ENCODE data around the gene CDH16. TPM values are rescaled to one million over a fixed set of nuclear protein-coding genes. Genes with fewer than 3 reads are reported as not detected.

CDH16 gene
- total and polyA plus RNA-seq, 2 of the 13 experiments (the other 11 are each of a cell fraction or from before 2014, with no cell fraction given), result 2.7 to 3.9 TPM

DNA sequence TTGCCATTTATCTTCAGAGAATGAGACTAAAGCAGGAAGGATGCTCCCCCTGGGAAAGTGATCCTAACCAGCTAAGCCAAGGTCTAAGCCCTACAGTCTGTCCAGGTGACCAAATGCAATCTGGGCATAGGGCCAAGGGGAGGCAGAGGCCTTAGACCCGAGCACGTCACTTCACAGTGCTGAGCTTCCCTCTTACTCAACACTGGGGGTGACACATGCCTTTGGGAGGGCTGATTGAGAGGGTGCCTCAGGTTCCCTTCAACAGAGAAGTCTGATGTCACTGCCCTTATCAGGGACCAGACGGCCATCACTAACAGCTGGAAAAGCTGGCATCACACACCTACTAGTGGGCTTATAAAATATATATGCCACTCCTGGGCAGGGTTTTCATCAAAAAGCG is 11.5 kb upstream of the CDH16 start:
- Histone ChIP-seq H3K36me3 (replicated peaks in 1 of 2; ENCODE audit: control insufficient read depth in 1 of 2, insufficient read depth in 2 of 2, low read length in 2 of 2) (peaks cover 0 to 5% of the 10 kb centered on the region in 2 experiments; a peak in 2 of 5 replicates), H3K4me2 (ENCODE audit: low read depth, low read length) (no peak overlapping the region), H3K4me1 (ENCODE audit: insufficient read depth, low read length) (peaks cover 69% of the 10 kb centered on the region), H3K4me3 (replicated peaks in 1 of 3; ENCODE audit: insufficient read depth in 1 of 3, low read depth in 2 of 3, low read length in 3 of 3) (no peak overlapping the region), H4K20me1 (ENCODE audit: insufficient read depth, low read length) (no peaks in the 10 kb centered on the region), H3K9me3 (ENCODE audit: low read length) (no peaks in the 10 kb centered on the region), H3K27me3 (ENCODE audit: control insufficient read depth in 1 of 2, insufficient read depth in 2 of 2, low read length in 2 of 2) (peaks cover 5 to 16% of the 10 kb centered on the region in 2 experiments; a peak in 3 of 5 replicates), H2AFZ (ENCODE audit: low read length) (no peak overlapping the region), H3K9ac (ENCODE audit: insufficient read depth, low read depth, low read length) (no peak overlapping the region), H3K27ac (ENCODE audit: extremely low read length, insufficient read depth, low read length) (no peak overlapping the region), H3K79me2 (ENCODE audit: insufficient read depth, low read length) (peaks cover 17% of the 10 kb centered on the region)
- intact Hi-C loops (cut with micrococcal nuclease; ENCODE audit: unreplicated experiment), result no loop called here
- no peak for ATAC-seq
- TF ChIP-seq KDM2A (CRISPR knock-in tag; IDR thresholded peaks at IDR 0.05; ENCODE audit: borderline replicate concordance, low read depth) (peak; percentile 62; the same call in 1 of the 2 replicates), TP53 (CRISPR knock-in tag; conservative IDR thresholded peaks at IDR 0.05) (no peak), CEBPG (CRISPR knock-in tag; IDR thresholded peaks at IDR 0.05) (peak; percentile 64), ZSCAN25 (CRISPR knock-in tag; IDR thresholded peaks at IDR 0.05) (no peak), ZNF501 (CRISPR knock-in tag; IDR thresholded peaks at IDR 0.05) (0 out of 2 replicates have a peak, but pooled peaks have one; percentile 46), CEBPB (IDR thresholded peaks at IDR 0.05; ENCODE audit: borderline replicate concordance, low read depth, low read length) (peak; percentile 84), ZBTB21 (CRISPR knock-in tag; IDR thresholded peaks at IDR 0.05) (peak; percentile 66; the same call in 1 of the 2 replicates), XRCC5 (optimal IDR thresholded peaks at IDR 0.05; ENCODE audit: low read length) (peak; percentile 25), FOSL2 (CRISPR knock-in tag; IDR thresholded peaks at IDR 0.05) (peak; percentile 65), DNMT3B (CRISPR knock-in tag; conservative IDR thresholded peaks at IDR 0.05) (0 out of 2 replicates have a peak, but pooled peaks have one; percentile 53), CREM (IDR thresholded peaks at IDR 0.05) (0 out of 2 replicates have a peak, but pooled peaks have one; percentile 15), CREM (CRISPR knock-in tag; IDR thresholded peaks at IDR 0.05) (no peak), ZBTB8A (CRISPR knock-in tag; IDR thresholded peaks at IDR 0.05; ENCODE audit: borderline replicate concordance, low read depth) (no peak), TARDBP (CRISPR knock-in tag; IDR thresholded peaks at IDR 0.05) (no peak), CREB1 (IDR thresholded peaks at IDR 0.05) (peak; percentile 73), CREB1 (CRISPR knock-in tag; IDR thresholded peaks at IDR 0.05) (no peak), PRMT3 (CRISPR knock-in tag; IDR thresholded peaks at IDR 0.05; ENCODE audit: borderline replicate concordance, low read depth) (no peak), SAP130 (CRISPR knock-in tag; IDR thresholded peaks at IDR 0.05; ENCODE audit: low read depth) (peak; percentile 47; the same call in 1 of the 2 replicates)
- TF ChIP-seq, protein P1, sequence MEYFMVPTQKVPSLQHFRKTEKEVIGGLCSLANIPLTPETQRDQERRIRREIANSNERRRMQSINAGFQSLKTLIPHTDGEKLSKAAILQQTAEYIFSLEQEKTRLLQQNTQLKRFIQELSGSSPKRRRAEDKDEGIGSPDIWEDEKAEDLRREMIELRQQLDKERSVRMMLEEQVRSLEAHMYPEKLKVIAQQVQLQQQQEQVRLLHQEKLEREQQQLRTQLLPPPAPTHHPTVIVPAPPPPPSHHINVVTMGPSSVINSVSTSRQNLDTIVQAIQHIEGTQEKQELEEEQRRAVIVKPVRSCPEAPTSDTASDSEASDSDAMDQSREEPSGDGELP (IDR thresholded peaks at IDR 0.05; ENCODE audit: borderline replicate concordance, low read depth), result peak; percentile 19; the same call in 1 of the 2 replicates
- TF ChIP-seq, protein P2, sequence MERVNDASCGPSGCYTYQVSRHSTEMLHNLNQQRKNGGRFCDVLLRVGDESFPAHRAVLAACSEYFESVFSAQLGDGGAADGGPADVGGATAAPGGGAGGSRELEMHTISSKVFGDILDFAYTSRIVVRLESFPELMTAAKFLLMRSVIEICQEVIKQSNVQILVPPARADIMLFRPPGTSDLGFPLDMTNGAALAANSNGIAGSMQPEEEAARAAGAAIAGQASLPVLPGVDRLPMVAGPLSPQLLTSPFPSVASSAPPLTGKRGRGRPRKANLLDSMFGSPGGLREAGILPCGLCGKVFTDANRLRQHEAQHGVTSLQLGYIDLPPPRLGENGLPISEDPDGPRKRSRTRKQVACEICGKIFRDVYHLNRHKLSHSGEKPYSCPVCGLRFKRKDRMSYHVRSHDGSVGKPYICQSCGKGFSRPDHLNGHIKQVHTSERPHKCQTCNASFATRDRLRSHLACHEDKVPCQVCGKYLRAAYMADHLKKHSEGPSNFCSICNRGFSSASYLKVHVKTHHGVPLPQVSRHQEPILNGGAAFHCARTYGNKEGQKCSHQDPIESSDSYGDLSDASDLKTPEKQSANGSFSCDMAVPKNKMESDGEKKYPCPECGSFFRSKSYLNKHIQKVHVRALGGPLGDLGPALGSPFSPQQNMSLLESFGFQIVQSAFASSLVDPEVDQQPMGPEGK (CRISPR knock-in tag; IDR thresholded peaks at IDR 0.05), result peak; percentile 22; the same call in 1 of the 2 replicates
- in situ Hi-C loops (cut with HindIII; ENCODE audit: extremely low pct_ligation_motif_present, low pct_unique_long_range_greater_than_20kb), result no loop called here
- DNase-seq (ENCODE audit: low spot score), result peak; percentile 76
- no TSS peak for BruUV-seq (replicated peaks)
- POLR2A ChIA-PET, result interaction anchor here (0.7 to 2.6 kb wide), 7 partner anchors 9 to 231 kb away, joined by 3 to 10 read pairs (median 3); partner anchors contain the start of genes CDH16 and PDP2
- CTCF ChIA-PET (ENCODE audit: low intra/inter-chr PET ratio, low total read pairs), result interaction anchor here (1.9 kb wide), 1 partner anchor 35 kb away, joined by 5 read pairs; no protein-coding TSS in a partner anchor
- FAIRE-seq, result peak; percentile 54
- 53% methylated on average over 4 of the region's 4 CpGs for WGBS (ENCODE audit: low lambda C conversion rate)

All from HepG2 (cell line).